ENCODE results near the gene LZTR1.

- TF ChIP-seq JUN (IDR thresholded peaks at IDR 0.05), result no peak
- no peak for TF ChIP-seq RAD21 (conservative IDR thresholded peaks at IDR 0.05 in 1 of 2, IDR thresholded peaks at IDR 0.05 in 1 of 2)
- no peak for TF ChIP-seq CTCF (IDR thresholded peaks at IDR 0.05)
- no peak for TF ChIP-seq POLR2A (IDR thresholded peaks at IDR 0.05; ENCODE audit: low read length)
- no peak for TF ChIP-seq RFX5 (IDR thresholded peaks at IDR 0.05)
- no peak for TF ChIP-seq CEBPB (IDR thresholded peaks at IDR 0.05)
Measured at GRCh38 chr22:20979940-20980453, 2.1 kb upstream of the LZTR1 start.

Data from A549 (cell line).